Measurements from ENCODE around the gene SLC38A1.

The SLC38A1 gene

GRCh38 chr12:46174919-46175318 lies 93.9 kb downstream of the SLC38A1 start:
- TF ChIP-seq CTCF (IDR thresholded peaks at IDR 0.05; ENCODE audit: insufficient read depth, low read length, poor library complexity, severe bottlenecking) = no peak
- no peaks in the 10 kb centered on the region for H3K36me3 ChIP-seq (ENCODE audit: control insufficient read depth, insufficient read depth, low read length)
- DNase-seq (ENCODE audit: extremely low read depth, insufficient read length) = peak; percentile 39

GRCh38 chr12:46174061-46174662 lies 94.7 kb downstream of the SLC38A1 start:
- no peak for TF ChIP-seq CTCF (IDR thresholded peaks at IDR 0.05; ENCODE audit: insufficient read depth, low read length, poor library complexity, severe bottlenecking)
- no peak overlapping the region; the same call in 1 of the 2 replicates for H3K4me3 ChIP-seq (replicated peaks; ENCODE audit: low read depth, low read length)
- no peaks in the 10 kb centered on the region for H3K27me3 ChIP-seq (replicated peaks; ENCODE audit: control insufficient read depth, insufficient read depth, low read length)
- peak; percentile 63 for DNase-seq (ENCODE audit: extremely low read depth, insufficient read length)
- no peaks in the 10 kb centered on the region for H3K36me3 ChIP-seq (ENCODE audit: control insufficient read depth, insufficient read depth, low read length)

More at GRCh38 chr12:46174919-46175318, 93.9 kb downstream of the SLC38A1 start:
- Histone ChIP-seq H3K4me3 (replicated peaks; ENCODE audit: low read depth, low read length) (no peak overlapping the region), H3K27me3 (replicated peaks; ENCODE audit: control insufficient read depth, insufficient read depth, low read length) (no peaks in the 10 kb centered on the region)

- Histone ChIP-seq H3K27me3 (replicated peaks; ENCODE audit: control insufficient read depth, insufficient read depth, low read length) (no peaks in the 10 kb centered on the region), H3K36me3 (ENCODE audit: control insufficient read depth, insufficient read depth, low read length) (no peaks in the 10 kb centered on the region), H3K4me3 (replicated peaks; ENCODE audit: low read depth, low read length) (no peak overlapping the region)
- TF ChIP-seq CTCF (IDR thresholded peaks at IDR 0.05; ENCODE audit: insufficient read depth, low read length, poor library complexity, severe bottlenecking) = no peak
- DNase-seq (ENCODE audit: extremely low read depth, insufficient read length) = no peak
Measured at GRCh38 chr12:46168426-46168825, 100.4 kb downstream of the SLC38A1 start.

GRCh38 chr12:46167412-46167811 lies 101.4 kb downstream of the SLC38A1 start:
- TF ChIP-seq CTCF (IDR thresholded peaks at IDR 0.05; ENCODE audit: insufficient read depth, low read length, poor library complexity, severe bottlenecking) = no peak
- no peak overlapping the region for H3K4me3 ChIP-seq (replicated peaks; ENCODE audit: low read depth, low read length)

GRCh38 chr12:46165191-46165590 lies 103.7 kb downstream of the SLC38A1 start:
- Histone ChIP-seq H3K36me3 (ENCODE audit: control insufficient read depth, insufficient read depth, low read length) (no peaks in the 10 kb centered on the region), H3K27me3 (replicated peaks; ENCODE audit: control insufficient read depth, insufficient read depth, low read length) (no peaks in the 10 kb centered on the region), H3K4me3 (replicated peaks; ENCODE audit: low read depth, low read length) (no peak overlapping the region)
- DNase-seq (ENCODE audit: extremely low read depth, insufficient read length) = no peak
- TF ChIP-seq CTCF (IDR thresholded peaks at IDR 0.05; ENCODE audit: insufficient read depth, low read length, poor library complexity, severe bottlenecking) = no peak

More at GRCh38 chr12:46167412-46167811, 101.4 kb downstream of the SLC38A1 start:
- Histone ChIP-seq H3K27me3 (replicated peaks; ENCODE audit: control insufficient read depth, insufficient read depth, low read length) (no peaks in the 10 kb centered on the region), H3K36me3 (ENCODE audit: control insufficient read depth, insufficient read depth, low read length) (no peaks in the 10 kb centered on the region)
- DNase-seq (ENCODE audit: extremely low read depth, insufficient read length) = no peak

All from GM06990 (cell line).